HepG2 (cell line): ENCODE measurements around the gene TOR2A. TPM values are rescaled to one million over a fixed set of nuclear protein-coding genes. Genes with fewer than 3 reads are reported as not detected.

Experiments
- BRCA1 ChIP-seq: sonication (generic); formaldehyde crosslinking; IDR thresholded peaks from 2 replicates; pipeline ENCODE4 v1.4.0; 2020; ENCODE audit warnings: missing genetic modification reagents
- CBFB ChIP-seq: sonication (generic); formaldehyde crosslinking; IDR thresholded peaks from 2 replicates; pipeline ENCODE4 v1.4.0; 2020; ENCODE audit warnings: missing genetic modification reagents
- ELF1 ChIP-seq: sonication (generic); formaldehyde crosslinking; IDR thresholded peaks from 2 replicates; pipeline ENCODE4 v1.4.0; 2020; ENCODE audit warnings: missing genetic modification reagents
- FOSL1 ChIP-seq: sonication (generic); formaldehyde crosslinking; IDR thresholded peaks from 2 replicates; pipeline ENCODE4 v1.9.0; 2021; ENCODE audit warnings: missing genetic modification reagents, borderline replicate concordance
- MTF1 ChIP-seq: sonication (generic); formaldehyde crosslinking; IDR thresholded peaks from 2 replicates; pipeline ENCODE4 v1.5.0; 2020; ENCODE audit warnings: missing genetic modification reagents
- POLR2A ChIP-seq, 2 experiments: IDR thresholded peaks; 2 replicates each; pipeline ENCODE4 v1.6.1; 2011; ENCODE audit warnings: low read depth in 2 of 2, low read length in 2 of 2, mild to moderate bottlenecking in 1 of 2, moderate library complexity in 1 of 2; ENCODE audit not compliant: insufficient read depth in 1 of 2
- TARDBP ChIP-seq: sonication (generic); formaldehyde crosslinking; IDR thresholded peaks from 2 replicates; pipeline ENCODE4 v1.8.0; 2022; ENCODE audit warnings: mild to moderate bottlenecking, missing genetic modification reagents
- THYN1 ChIP-seq: sonication (generic); formaldehyde crosslinking; IDR thresholded peaks from 2 replicates; pipeline ENCODE4 v1.8.1; 2023; ENCODE audit warnings: low read depth, mild to moderate bottlenecking, moderate library complexity, missing genetic modification reagents, borderline replicate concordance
- ZFP1 ChIP-seq: IDR thresholded peaks from 2 replicates; pipeline ENCODE4 v1.6.1; 2016
- ZFY ChIP-seq: sonication (generic); formaldehyde crosslinking; IDR thresholded peaks from 2 replicates; pipeline ENCODE4 v1.4.0; 2020; ENCODE audit warnings: missing genetic modification reagents
- ZMYM3 ChIP-seq: sonication (generic); formaldehyde crosslinking; IDR thresholded peaks from 2 replicates; pipeline ENCODE4 v1.5.1; 2020; ENCODE audit warnings: mild to moderate bottlenecking, missing genetic modification reagents
- ZNF260 ChIP-seq: sonication (generic); formaldehyde crosslinking; IDR thresholded peaks from 2 replicates; pipeline ENCODE4 v1.4.0; 2020; ENCODE audit warnings: missing genetic modification reagents, low read depth, mild to moderate bottlenecking, borderline replicate concordance
- ZNF274 ChIP-seq: sonication (generic); formaldehyde crosslinking; IDR thresholded peaks from 2 replicates; pipeline ENCODE4 v1.5.1; 2020; ENCODE audit warnings: mild to moderate bottlenecking, missing genetic modification reagents
- ZNF30 ChIP-seq: sonication (generic); formaldehyde crosslinking; IDR thresholded peaks from 2 replicates; pipeline ENCODE4 v1.5.0; 2020; ENCODE audit warnings: mild to moderate bottlenecking, missing genetic modification reagents
- ZNF564 ChIP-seq: sonication (generic); formaldehyde crosslinking; IDR thresholded peaks from 2 replicates; pipeline ENCODE4 v1.8.1; 2023; ENCODE audit warnings: mild to moderate bottlenecking, missing genetic modification reagents
- ZNF703 ChIP-seq: sonication (generic); formaldehyde crosslinking; IDR thresholded peaks from 2 replicates; pipeline ENCODE4 v1.5.1; 2020; ENCODE audit warnings: missing genetic modification reagents, mild to moderate bottlenecking, moderate library complexity, borderline replicate concordance
- ZNF713 ChIP-seq: sonication (generic); formaldehyde crosslinking; IDR thresholded peaks from 2 replicates; pipeline ENCODE4 v1.4.0; 2020; ENCODE audit warnings: mild to moderate bottlenecking, missing genetic modification reagents
- ZNF761 ChIP-seq: sonication (generic); formaldehyde crosslinking; conservative IDR thresholded peaks from 2 replicates; pipeline ENCODE4 v1.4.0; 2020; ENCODE audit warnings: mild to moderate bottlenecking, missing genetic modification reagents
- polyA plus RNA-seq, 8 experiments: library from polyadenylated mRNA; depleted of rRNA in 3 of 8; stranded (reverse) in 7 of 8; unstranded in 1 of 8; fragments of >200 nt; fragmentation: Illumina TruSeq in 4 of 8; extraction: Trizol in 4 of 8; gene quantifications; 2 replicates each; pipeline versions ENCODE4 v1.2.1 to v1.2.3, GENCODE V29; 2011 to 2016; ENCODE audit warnings: low read depth in 4 of 8, missing spikeins in 1 of 8, mixed read lengths in 1 of 8; ENCODE audit not compliant: insufficient read depth in 1 of 8
- total RNA-seq, 5 experiments: library from RNA; depleted of rRNA; stranded (reverse); fragments of >200 nt; fragmentation: Illumina TruSeq; extraction: Trizol; gene quantifications; 2 replicates each; pipeline ENCODE4 v1.2.3, GENCODE V29; 2016; ENCODE audit warnings: low read depth in 1 of 5
- TF ChIP-seq, protein P1 (sequence below): IDR thresholded peaks from 2 replicates; pipeline ENCODE4 v1.4.0; 2020; ENCODE audit warnings: mild to moderate bottlenecking, missing genetic modification reagents
- TF ChIP-seq, protein P2 (sequence below): sonication (generic); formaldehyde crosslinking; IDR thresholded peaks from 2 replicates; pipeline ENCODE4 v1.5.0; 2020; ENCODE audit warnings: missing genetic modification reagents
- TF ChIP-seq, protein P3 (sequence below): sonication (generic); formaldehyde crosslinking; IDR thresholded peaks from 2 replicates; pipeline ENCODE4 v1.4.0; 2020; ENCODE audit warnings: missing genetic modification reagents, mild to moderate bottlenecking, borderline replicate concordance
- TF ChIP-seq, protein P4 (sequence below): sonication (generic); formaldehyde crosslinking; IDR thresholded peaks from 2 replicates; pipeline ENCODE4 v1.4.0; 2020; ENCODE audit warnings: mild to moderate bottlenecking, missing genetic modification reagents
- TF ChIP-seq, protein P5 (sequence below): IDR thresholded peaks from 2 replicates; pipeline ENCODE4 v1.6.1; 2016; ENCODE audit warnings: missing genetic modification reagents, missing compliant biosample characterization

TOR2A gene
- total and polyA plus RNA-seq, 2 of the 13 experiments (the other 11 are each of a cell fraction or from before 2014, with no cell fraction given): 3.5 to 7.2 TPM

DNA sequence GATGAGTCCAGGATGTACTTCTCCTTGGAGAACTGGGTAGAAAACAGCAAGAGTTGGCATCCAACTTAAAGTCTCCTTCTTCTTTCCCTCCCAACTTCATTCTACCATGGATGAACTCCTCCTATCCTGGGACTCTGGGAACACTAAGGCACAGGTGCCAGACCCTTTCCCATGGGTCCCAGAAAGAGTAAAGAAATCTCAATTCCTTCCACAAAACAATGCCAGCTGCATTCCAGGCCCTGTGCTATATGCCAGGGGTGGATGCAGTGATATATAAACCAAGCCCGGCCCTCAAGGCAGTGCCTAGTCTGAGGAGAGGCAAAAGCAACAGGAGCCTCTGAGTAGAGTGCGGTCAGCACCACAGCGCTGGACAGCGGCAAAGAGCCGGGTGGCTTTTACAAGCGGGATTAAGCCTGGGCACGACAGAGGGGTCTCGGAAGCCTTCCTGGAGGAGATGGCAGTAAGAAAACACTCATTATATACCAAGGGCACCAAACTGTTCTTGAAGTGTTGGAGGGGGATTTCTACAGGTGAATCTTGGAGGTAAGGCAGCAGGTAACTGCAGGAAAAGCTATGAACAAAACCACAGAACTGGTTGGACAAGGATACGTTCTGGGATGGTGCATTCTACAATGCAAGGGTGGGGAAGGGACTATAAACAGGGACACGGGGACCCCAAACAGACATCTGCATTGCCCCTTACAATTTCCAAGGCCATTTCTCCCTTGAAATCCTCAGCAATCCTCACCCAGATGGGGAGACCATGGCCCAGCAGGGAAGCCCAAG lies 16.4 kb upstream of the TOR2A start (continued):
- TF ChIP-seq ELF1 (CRISPR knock-in tag): no peak
- TF ChIP-seq, protein P1, sequence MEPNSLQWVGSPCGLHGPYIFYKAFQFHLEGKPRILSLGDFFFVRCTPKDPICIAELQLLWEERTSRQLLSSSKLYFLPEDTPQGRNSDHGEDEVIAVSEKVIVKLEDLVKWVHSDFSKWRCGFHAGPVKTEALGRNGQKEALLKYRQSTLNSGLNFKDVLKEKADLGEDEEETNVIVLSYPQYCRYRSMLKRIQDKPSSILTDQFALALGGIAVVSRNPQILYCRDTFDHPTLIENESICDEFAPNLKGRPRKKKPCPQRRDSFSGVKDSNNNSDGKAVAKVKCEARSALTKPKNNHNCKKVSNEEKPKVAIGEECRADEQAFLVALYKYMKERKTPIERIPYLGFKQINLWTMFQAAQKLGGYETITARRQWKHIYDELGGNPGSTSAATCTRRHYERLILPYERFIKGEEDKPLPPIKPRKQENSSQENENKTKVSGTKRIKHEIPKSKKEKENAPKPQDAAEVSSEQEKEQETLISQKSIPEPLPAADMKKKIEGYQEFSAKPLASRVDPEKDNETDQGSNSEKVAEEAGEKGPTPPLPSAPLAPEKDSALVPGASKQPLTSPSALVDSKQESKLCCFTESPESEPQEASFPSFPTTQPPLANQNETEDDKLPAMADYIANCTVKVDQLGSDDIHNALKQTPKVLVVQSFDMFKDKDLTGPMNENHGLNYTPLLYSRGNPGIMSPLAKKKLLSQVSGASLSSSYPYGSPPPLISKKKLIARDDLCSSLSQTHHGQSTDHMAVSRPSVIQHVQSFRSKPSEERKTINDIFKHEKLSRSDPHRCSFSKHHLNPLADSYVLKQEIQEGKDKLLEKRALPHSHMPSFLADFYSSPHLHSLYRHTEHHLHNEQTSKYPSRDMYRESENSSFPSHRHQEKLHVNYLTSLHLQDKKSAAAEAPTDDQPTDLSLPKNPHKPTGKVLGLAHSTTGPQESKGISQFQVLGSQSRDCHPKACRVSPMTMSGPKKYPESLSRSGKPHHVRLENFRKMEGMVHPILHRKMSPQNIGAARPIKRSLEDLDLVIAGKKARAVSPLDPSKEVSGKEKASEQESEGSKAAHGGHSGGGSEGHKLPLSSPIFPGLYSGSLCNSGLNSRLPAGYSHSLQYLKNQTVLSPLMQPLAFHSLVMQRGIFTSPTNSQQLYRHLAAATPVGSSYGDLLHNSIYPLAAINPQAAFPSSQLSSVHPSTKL (CRISPR knock-in tag): no peak
- no peak for TF ChIP-seq ZNF260 (CRISPR knock-in tag)
- no peak for TF ChIP-seq ZNF564 (CRISPR knock-in tag)
- no peak for TF ChIP-seq ZNF713 (CRISPR knock-in tag)
- no peak for TF ChIP-seq THYN1 (CRISPR knock-in tag)
- no peak for TF ChIP-seq ZNF30 (CRISPR knock-in tag)
- TF ChIP-seq, protein P2, sequence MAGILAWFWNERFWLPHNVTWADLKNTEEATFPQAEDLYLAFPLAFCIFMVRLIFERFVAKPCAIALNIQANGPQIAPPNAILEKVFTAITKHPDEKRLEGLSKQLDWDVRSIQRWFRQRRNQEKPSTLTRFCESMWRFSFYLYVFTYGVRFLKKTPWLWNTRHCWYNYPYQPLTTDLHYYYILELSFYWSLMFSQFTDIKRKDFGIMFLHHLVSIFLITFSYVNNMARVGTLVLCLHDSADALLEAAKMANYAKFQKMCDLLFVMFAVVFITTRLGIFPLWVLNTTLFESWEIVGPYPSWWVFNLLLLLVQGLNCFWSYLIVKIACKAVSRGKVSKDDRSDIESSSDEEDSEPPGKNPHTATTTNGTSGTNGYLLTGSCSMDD (CRISPR knock-in tag): no peak
- TF ChIP-seq ZMYM3 (CRISPR knock-in tag): no peak
- TF ChIP-seq ZFY (CRISPR knock-in tag): no peak
- TF ChIP-seq BRCA1 (CRISPR knock-in tag): no peak
- TF ChIP-seq ZNF274: no peak
- no peak for TF ChIP-seq POLR2A (IDR thresholded peaks at IDR 0.05; ENCODE audit: insufficient read depth in 1 of 2, low read depth in 2 of 2, low read length in 2 of 2)
- TF ChIP-seq MTF1 (CRISPR knock-in tag): no peak
- TF ChIP-seq, protein P3, sequence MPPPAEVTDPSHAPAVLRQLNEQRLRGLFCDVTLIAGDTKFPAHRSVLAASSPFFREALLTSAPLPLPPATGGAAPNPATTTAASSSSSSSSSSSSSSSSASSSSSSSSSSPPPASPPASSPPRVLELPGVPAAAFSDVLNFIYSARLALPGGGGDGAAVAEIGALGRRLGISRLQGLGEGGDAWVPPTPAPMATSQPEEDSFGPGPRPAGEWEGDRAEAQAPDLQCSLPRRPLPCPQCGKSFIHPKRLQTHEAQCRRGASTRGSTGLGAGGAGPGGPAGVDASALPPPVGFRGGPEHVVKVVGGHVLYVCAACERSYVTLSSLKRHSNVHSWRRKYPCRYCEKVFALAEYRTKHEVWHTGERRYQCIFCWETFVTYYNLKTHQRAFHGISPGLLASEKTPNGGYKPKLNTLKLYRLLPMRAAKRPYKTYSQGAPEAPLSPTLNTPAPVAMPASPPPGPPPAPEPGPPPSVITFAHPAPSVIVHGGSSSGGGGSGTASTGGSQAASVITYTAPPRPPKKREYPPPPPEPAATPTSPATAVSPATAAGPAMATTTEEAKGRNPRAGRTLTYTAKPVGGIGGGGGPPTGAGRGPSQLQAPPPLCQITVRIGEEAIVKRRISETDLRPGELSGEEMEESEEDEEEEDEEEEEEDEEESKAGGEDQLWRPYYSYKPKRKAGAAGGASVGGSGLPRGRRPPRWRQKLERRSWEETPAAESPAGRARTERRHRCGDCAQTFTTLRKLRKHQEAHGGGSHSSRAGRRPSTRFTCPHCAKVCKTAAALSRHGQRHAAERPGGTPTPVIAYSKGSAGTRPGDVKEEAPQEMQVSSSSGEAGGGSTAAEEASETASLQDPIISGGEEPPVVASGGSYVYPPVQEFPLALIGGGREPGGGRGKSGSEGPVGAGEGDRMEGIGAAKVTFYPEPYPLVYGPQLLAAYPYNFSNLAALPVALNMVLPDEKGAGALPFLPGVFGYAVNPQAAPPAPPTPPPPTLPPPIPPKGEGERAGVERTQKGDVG (CRISPR knock-in tag): no peak
- TF ChIP-seq ZNF703 (CRISPR knock-in tag): no peak
- TF ChIP-seq, protein P4, sequence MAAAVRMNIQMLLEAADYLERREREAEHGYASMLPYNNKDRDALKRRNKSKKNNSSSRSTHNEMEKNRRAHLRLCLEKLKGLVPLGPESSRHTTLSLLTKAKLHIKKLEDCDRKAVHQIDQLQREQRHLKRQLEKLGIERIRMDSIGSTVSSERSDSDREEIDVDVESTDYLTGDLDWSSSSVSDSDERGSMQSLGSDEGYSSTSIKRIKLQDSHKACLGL (CRISPR knock-in tag): no peak
- no peak for TF ChIP-seq CBFB (CRISPR knock-in tag)
- TF ChIP-seq TARDBP (CRISPR knock-in tag): no peak
- no peak for TF ChIP-seq FOSL1 (CRISPR knock-in tag)
- TF ChIP-seq, protein P5, sequence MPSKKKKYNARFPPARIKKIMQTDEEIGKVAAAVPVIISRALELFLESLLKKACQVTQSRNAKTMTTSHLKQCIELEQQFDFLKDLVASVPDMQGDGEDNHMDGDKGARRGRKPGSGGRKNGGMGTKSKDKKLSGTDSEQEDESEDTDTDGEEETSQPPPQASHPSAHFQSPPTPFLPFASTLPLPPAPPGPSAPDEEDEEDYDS (CRISPR knock-in tag): no peak
- no peak for TF ChIP-seq ZFP1 (CRISPR knock-in tag)
- TF ChIP-seq ZNF761 (CRISPR knock-in tag): no peak
